Breast epithelium (tissue), 3 donors: ENCODE measurements around the gene FLRT2.

ENCODE experiments used
- CTCF ChIP-seq, 3 donors: fragments of 450-650 bp; IDR thresholded peaks; one replicate each; pipeline ENCODE4 v1.5.1; 2016 to 2017; ENCODE audit warnings: antibody characterized with exemption in 3 of 3, mild to moderate bottlenecking in 3 of 3, moderate library complexity in 3 of 3
- POLR2A ChIP-seq: fragments of 450-650 bp; IDR thresholded peaks from one replicate; pipeline ENCODE4 v1.6.1; 2016; ENCODE audit warnings: antibody characterized with exemption, mild to moderate bottlenecking, moderate library complexity

DNA sequence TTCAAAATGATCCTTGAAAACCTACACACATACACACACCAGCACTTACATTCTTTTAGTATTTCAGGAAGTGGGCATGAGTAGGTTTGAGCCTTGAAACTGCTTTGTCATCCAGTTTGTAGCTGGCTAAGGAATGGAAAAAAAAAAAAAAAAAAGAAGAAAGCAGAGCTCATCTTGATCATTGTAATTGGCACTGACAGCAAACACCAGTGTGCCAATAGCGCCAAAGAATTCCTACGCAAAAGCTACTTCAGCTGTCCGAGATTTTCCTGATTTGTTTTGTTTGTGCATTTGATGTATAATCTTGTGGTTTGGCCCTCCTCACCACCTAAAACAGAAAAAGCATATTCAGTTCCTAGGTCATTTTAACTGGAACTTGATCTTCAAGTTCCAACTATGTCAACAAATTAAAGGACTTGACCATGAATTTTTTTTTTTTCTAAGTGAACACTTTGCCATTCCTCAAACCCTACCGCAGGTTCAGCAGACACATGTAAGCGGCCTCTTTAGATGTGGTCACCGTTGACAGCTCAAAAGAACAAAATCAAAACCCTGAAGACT, 57.3 kb downstream of the FLRT2 start:
- TF ChIP-seq CTCF (IDR thresholded peaks at IDR 0.05) (no peak), POLR2A (no peak)
